Spleen (tissue), 7 donors: ENCODE results near the gene RHOBTB1.

Experiments
- POLR2AphosphoS5 ChIP-seq, 3 donors: sonication (generic); formaldehyde crosslinking; IDR thresholded peaks; one replicate each; pipeline ENCODE4 v1.5.1; 2017; ENCODE audit warnings: antibody characterized with exemption in 3 of 3
- TF ChIP-seq, protein P1 (sequence below), 11 experiments: fragments of 200-600 bp in 7 of 11; fragments of 450-650 bp in 4 of 11; sonication (generic) in 4 of 11; IDR thresholded peaks in 8 of 11; conservative IDR thresholded peaks in 3 of 11; 1 replicate in 7 of 11; 2 replicates in 4 of 11; pipeline versions ENCODE4 v1.4.0 to v1.8.0; 2016 to 2021; ENCODE audit warnings: antibody characterized with exemption in 11 of 11, inconsistent platforms in 4 of 11, mild to moderate bottlenecking in 1 of 11
- donor health status: DM: no; HTN: no; CAD: no; lungs with moderate emphysema.
- donor health status: DM: no; HTN: no; CAD: no.
- donor health status: DM: no; HTN: no; CAD: no.

GRCh38 chr10:60967854-60968484 is 24.0 kb upstream of the RHOBTB1 start:
- TF ChIP-seq, protein P1, sequence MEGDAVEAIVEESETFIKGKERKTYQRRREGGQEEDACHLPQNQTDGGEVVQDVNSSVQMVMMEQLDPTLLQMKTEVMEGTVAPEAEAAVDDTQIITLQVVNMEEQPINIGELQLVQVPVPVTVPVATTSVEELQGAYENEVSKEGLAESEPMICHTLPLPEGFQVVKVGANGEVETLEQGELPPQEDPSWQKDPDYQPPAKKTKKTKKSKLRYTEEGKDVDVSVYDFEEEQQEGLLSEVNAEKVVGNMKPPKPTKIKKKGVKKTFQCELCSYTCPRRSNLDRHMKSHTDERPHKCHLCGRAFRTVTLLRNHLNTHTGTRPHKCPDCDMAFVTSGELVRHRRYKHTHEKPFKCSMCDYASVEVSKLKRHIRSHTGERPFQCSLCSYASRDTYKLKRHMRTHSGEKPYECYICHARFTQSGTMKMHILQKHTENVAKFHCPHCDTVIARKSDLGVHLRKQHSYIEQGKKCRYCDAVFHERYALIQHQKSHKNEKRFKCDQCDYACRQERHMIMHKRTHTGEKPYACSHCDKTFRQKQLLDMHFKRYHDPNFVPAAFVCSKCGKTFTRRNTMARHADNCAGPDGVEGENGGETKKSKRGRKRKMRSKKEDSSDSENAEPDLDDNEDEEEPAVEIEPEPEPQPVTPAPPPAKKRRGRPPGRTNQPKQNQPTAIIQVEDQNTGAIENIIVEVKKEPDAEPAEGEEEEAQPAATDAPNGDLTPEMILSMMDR (IDR thresholded peaks at IDR 0.05 in 8 of 11, conservative IDR thresholded peaks at IDR 0.05 in 3 of 11) = no peak
- no peak for TF ChIP-seq POLR2AphosphoS5 (IDR thresholded peaks at IDR 0.05)
